Measurements from ENCODE around the gene DOCK2.

DOCK2 gene

GRCh38 chr5:169935762-169936161 lies 298.7 kb downstream of the DOCK2 start:
- Histone ChIP-seq H4K20me1 (ENCODE audit: insufficient read depth) (no peaks in the 10 kb centered on the region), H2AFZ (ENCODE audit: low read depth) (no peak overlapping the region), H3K27me3 (ENCODE audit: insufficient read depth, low read depth) (no peaks in the 10 kb centered on the region), H3K79me2 (ENCODE audit: insufficient read depth, low read depth) (no peaks in the 10 kb centered on the region), H3K9ac (no peak overlapping the region), H3K4me2 (no peak overlapping the region), H3K4me3 (IDR thresholded peaks at IDR 0.05; ENCODE audit: insufficient read depth, low read depth, low read length) (no peak overlapping the region), H3K36me3 (ENCODE audit: insufficient read depth) (no peaks in the 10 kb centered on the region), H3K4me1 (ENCODE audit: low read depth, poor library complexity, severe bottlenecking) (no peaks in the 10 kb centered on the region), H3K27ac (no peak overlapping the region)
- TF ChIP-seq CTCF (conservative IDR thresholded peaks at IDR 0.05; ENCODE audit: low read depth, low read length) = no peak

GRCh38 chr5:169938439-169938838 lies 301.4 kb downstream of the DOCK2 start:
- Histone ChIP-seq H3K9ac (no peak overlapping the region), H3K79me2 (ENCODE audit: insufficient read depth, low read depth) (no peaks in the 10 kb centered on the region), H3K4me3 (IDR thresholded peaks at IDR 0.05; ENCODE audit: insufficient read depth, low read depth, low read length) (no peak overlapping the region), H3K27me3 (ENCODE audit: insufficient read depth, low read depth) (no peaks in the 10 kb centered on the region), H2AFZ (ENCODE audit: low read depth) (no peak overlapping the region), H3K4me1 (ENCODE audit: low read depth, poor library complexity, severe bottlenecking) (no peaks in the 10 kb centered on the region), H3K27ac (no peak overlapping the region), H4K20me1 (ENCODE audit: insufficient read depth) (no peaks in the 10 kb centered on the region), H3K4me2 (no peak overlapping the region), H3K36me3 (ENCODE audit: insufficient read depth) (no peaks in the 10 kb centered on the region)
- TF ChIP-seq CTCF (conservative IDR thresholded peaks at IDR 0.05; ENCODE audit: low read depth, low read length) = no peak

GRCh38 chr5:169939731-169940130 lies 302.7 kb downstream of the DOCK2 start:
- Histone ChIP-seq H3K79me2 (ENCODE audit: insufficient read depth, low read depth) (no peaks in the 10 kb centered on the region), H4K20me1 (ENCODE audit: insufficient read depth) (no peaks in the 10 kb centered on the region), H3K4me2 (no peak overlapping the region), H3K27ac (no peak overlapping the region), H3K36me3 (ENCODE audit: insufficient read depth) (no peaks in the 10 kb centered on the region), H3K27me3 (ENCODE audit: insufficient read depth, low read depth) (no peaks in the 10 kb centered on the region), H3K9ac (no peak overlapping the region), H2AFZ (ENCODE audit: low read depth) (no peak overlapping the region), H3K4me3 (IDR thresholded peaks at IDR 0.05; ENCODE audit: insufficient read depth, low read depth, low read length) (no peak overlapping the region), H3K4me1 (ENCODE audit: low read depth, poor library complexity, severe bottlenecking) (no peaks in the 10 kb centered on the region)
- no peak for TF ChIP-seq CTCF (conservative IDR thresholded peaks at IDR 0.05; ENCODE audit: low read depth, low read length)

- Histone ChIP-seq H2AFZ (ENCODE audit: low read depth) (no peak overlapping the region), H3K27ac (no peak overlapping the region), H3K36me3 (ENCODE audit: insufficient read depth) (no peaks in the 10 kb centered on the region), H3K4me1 (ENCODE audit: low read depth, poor library complexity, severe bottlenecking) (no peaks in the 10 kb centered on the region), H3K4me2 (no peak overlapping the region), H3K79me2 (ENCODE audit: insufficient read depth, low read depth) (no peaks in the 10 kb centered on the region), H3K9ac (no peak overlapping the region), H3K4me3 (IDR thresholded peaks at IDR 0.05; ENCODE audit: insufficient read depth, low read depth, low read length) (no peak overlapping the region), H3K27me3 (ENCODE audit: insufficient read depth, low read depth) (no peaks in the 10 kb centered on the region), H4K20me1 (ENCODE audit: insufficient read depth) (no peaks in the 10 kb centered on the region)
- TF ChIP-seq CTCF (conservative IDR thresholded peaks at IDR 0.05; ENCODE audit: low read depth, low read length) = no peak
Observed at GRCh38 chr5:169941542-169941941, 304.5 kb downstream of the DOCK2 start.

- Histone ChIP-seq H3K4me3 (IDR thresholded peaks at IDR 0.05; ENCODE audit: insufficient read depth, low read depth, low read length) (no peak overlapping the region), H3K79me2 (ENCODE audit: insufficient read depth, low read depth) (no peaks in the 10 kb centered on the region), H3K27ac (no peak overlapping the region), H3K4me2 (no peak overlapping the region), H3K36me3 (ENCODE audit: insufficient read depth) (no peaks in the 10 kb centered on the region), H4K20me1 (ENCODE audit: insufficient read depth) (no peaks in the 10 kb centered on the region), H2AFZ (ENCODE audit: low read depth) (no peak overlapping the region), H3K4me1 (ENCODE audit: low read depth, poor library complexity, severe bottlenecking) (no peaks in the 10 kb centered on the region), H3K9ac (no peak overlapping the region), H3K27me3 (ENCODE audit: insufficient read depth, low read depth) (no peaks in the 10 kb centered on the region)
- TF ChIP-seq CTCF (conservative IDR thresholded peaks at IDR 0.05; ENCODE audit: low read depth, low read length) = no peak
Observed at GRCh38 chr5:169942181-169942580, 305.1 kb downstream of the DOCK2 start.

Data from KMS-11 (cell line).